C4-2B (cell line): Measurements from ENCODE around the gene PRTFDC1.

ENCODE experiments used
- H3K27ac ChIP-seq: fragments of 450-650 bp; 2 replicates; pipeline ENCODE4 v1.5.1; 2017
- ZFX ChIP-seq: fragments of 450-650 bp; IDR thresholded peaks from 2 replicates; pipeline ENCODE4 v1.6.1; 2017
- TF ChIP-seq, protein P1 (sequence below): fragments of 450-650 bp; conservative IDR thresholded peaks from 2 replicates; pipeline ENCODE4 v1.5.1; 2017; ENCODE audit warnings: mild to moderate bottlenecking

The PRTFDC1 gene

GRCh38 chr10:24917493-24917892 is 34.9 kb downstream of the PRTFDC1 start:
- TF ChIP-seq ZFX = no peak
- TF ChIP-seq, protein P1, sequence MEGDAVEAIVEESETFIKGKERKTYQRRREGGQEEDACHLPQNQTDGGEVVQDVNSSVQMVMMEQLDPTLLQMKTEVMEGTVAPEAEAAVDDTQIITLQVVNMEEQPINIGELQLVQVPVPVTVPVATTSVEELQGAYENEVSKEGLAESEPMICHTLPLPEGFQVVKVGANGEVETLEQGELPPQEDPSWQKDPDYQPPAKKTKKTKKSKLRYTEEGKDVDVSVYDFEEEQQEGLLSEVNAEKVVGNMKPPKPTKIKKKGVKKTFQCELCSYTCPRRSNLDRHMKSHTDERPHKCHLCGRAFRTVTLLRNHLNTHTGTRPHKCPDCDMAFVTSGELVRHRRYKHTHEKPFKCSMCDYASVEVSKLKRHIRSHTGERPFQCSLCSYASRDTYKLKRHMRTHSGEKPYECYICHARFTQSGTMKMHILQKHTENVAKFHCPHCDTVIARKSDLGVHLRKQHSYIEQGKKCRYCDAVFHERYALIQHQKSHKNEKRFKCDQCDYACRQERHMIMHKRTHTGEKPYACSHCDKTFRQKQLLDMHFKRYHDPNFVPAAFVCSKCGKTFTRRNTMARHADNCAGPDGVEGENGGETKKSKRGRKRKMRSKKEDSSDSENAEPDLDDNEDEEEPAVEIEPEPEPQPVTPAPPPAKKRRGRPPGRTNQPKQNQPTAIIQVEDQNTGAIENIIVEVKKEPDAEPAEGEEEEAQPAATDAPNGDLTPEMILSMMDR = no peak

GRCh38 chr10:24916365-24916764 is 36.0 kb downstream of the PRTFDC1 start:
- no peak for TF ChIP-seq ZFX
- TF ChIP-seq, protein P1 = no peak
- H3K27ac ChIP-seq = no peak overlapping the region

More at GRCh38 chr10:24917493-24917892, 34.9 kb downstream of the PRTFDC1 start:
- no peak overlapping the region for H3K27ac ChIP-seq

- no peak overlapping the region for H3K27ac ChIP-seq
- no peak for TF ChIP-seq ZFX
- TF ChIP-seq, protein P1 = no peak
Measured at GRCh38 chr10:24915304-24915703, 37.1 kb downstream of the PRTFDC1 start.

GRCh38 chr10:24914148-24914547 is 38.3 kb downstream of the PRTFDC1 start:
- no peak for TF ChIP-seq ZFX
- TF ChIP-seq, protein P1 = no peak
- no peak overlapping the region for H3K27ac ChIP-seq

DNA sequence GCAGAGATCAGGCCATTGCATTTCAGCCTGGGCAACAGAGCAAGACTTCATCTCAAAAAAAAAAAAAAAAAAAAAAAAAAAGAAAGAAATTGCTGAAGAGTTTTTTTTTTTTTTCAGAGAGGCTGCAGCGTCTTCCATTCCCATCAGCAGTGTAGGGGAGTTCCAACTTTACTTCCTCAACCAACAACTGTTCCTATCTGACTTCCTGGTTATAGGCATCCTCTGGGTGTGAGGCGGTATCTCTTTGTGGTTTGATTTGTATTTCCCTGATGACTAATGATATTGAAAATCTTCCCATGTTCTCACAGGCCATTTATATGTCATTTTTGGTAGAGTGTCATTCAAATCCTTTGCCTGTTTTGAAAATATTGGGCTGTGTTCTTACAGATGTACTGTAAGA is 40.2 kb downstream of the PRTFDC1 start:
- no peak overlapping the region for H3K27ac ChIP-seq
- no peak for TF ChIP-seq ZFX
- TF ChIP-seq, protein P1 = no peak

GRCh38 chr10:24911029-24911428 is 41.4 kb downstream of the PRTFDC1 start:
- H3K27ac ChIP-seq = no peak overlapping the region
- no peak for TF ChIP-seq ZFX
- TF ChIP-seq, protein P1 = no peak

DNA sequence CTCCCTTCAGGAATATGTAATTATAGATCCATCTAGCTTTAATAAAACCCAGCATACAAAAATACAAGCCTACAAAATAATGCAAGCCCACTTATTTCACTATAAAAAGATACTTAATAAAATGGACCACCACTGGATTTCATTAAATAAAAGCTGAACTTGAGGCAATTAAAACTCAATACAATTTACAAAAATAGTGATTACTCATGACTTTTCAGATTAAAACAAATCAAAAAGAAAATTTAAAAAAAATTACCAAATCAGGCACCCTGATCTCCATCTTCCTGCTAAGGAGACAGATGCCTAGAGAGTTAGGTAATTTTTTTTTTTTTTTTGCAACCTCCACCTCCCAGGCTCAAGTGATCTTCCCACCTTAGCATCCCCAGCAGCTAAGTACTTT is 41.8 kb downstream of the PRTFDC1 start:
- no peak overlapping the region for H3K27ac ChIP-seq
- TF ChIP-seq, protein P1 = no peak
- TF ChIP-seq ZFX = no peak
